PC-9 (cell line): ENCODE results near the gene HOXA5. TPM values are rescaled to one million over a fixed set of nuclear protein-coding genes. Genes with fewer than 3 reads are reported as not detected.
A peak's percentile ranks its signal among the peaks of the same experiment; 100 is the strongest.

Experiments
- BruUV-seq: library from RNA; stranded (reverse); fragments of 400-500 nt; replicated peaks from 2 replicates; lab custom pipeline; 2021; lab: Mats Ljungman, UMichigan
- CTCF ChIA-PET: fragments of 300-600 bp; sonication (Branson Sonifier 250); formaldehyde crosslinking; loops from one replicate; lab custom pipeline; 2022; ENCODE audit warnings: antibody characterized with exemption; lab: Charles Lee
- POLR2A ChIA-PET: fragments of 300-600 bp; sonication (Branson Sonifier 250); formaldehyde crosslinking; loops from one replicate; lab custom pipeline; 2022; ENCODE audit warnings: antibody characterized with exemption; ENCODE audit not compliant: unreplicated experiment; lab: Charles Lee
- DNase-seq, 2 experiments: peaks; one replicate each; pipeline versions ENCODE4 v3.0.0 to v3.0.0-alpha.2; 2015 to 2022; ENCODE audit warnings: mixed read lengths in 1 of 2
- H2AFZ ChIP-seq: fragments of 200-600 bp; sonication (generic); 2 replicates; pipeline ENCODE4 v1.8.1; 2017; ENCODE audit warnings: antibody characterized with exemption
- H3F3A ChIP-seq: fragments of 200-600 bp; sonication (generic); 2 replicates; pipeline ENCODE4 v1.8.1; 2017; ENCODE audit warnings: antibody characterized with exemption, mild to moderate bottlenecking, low read depth; ENCODE audit not compliant: insufficient read depth
- H3K27ac ChIP-seq: fragments of 200-600 bp; sonication (generic); 2 replicates; pipeline ENCODE4 v1.6.1; 2016; ENCODE audit warnings: mixed run types
- H3K27me3 ChIP-seq: fragments of 200-600 bp; sonication (generic); 2 replicates; pipeline ENCODE4 v1.6.1; 2016; ENCODE audit warnings: low read depth, mixed run types; ENCODE audit not compliant: insufficient read depth
- H3K36me3 ChIP-seq: fragments of 200-600 bp; sonication (generic); 2 replicates; pipeline ENCODE4 v1.6.1; 2016; ENCODE audit warnings: low read depth, mixed run types
- H3K4me1 ChIP-seq: fragments of 200-600 bp; sonication (generic); replicated peaks from 2 replicates; pipeline ENCODE4 v1.6.1; 2016; ENCODE audit warnings: mixed run types; ENCODE audit not compliant: insufficient read depth
- H3K4me2 ChIP-seq: fragments of 200-600 bp; sonication (generic); 2 replicates; pipeline ENCODE4 v1.6.1; 2017; ENCODE audit warnings: mixed run types
- H3K4me3 ChIP-seq: fragments of 200-600 bp; sonication (generic); 2 replicates; pipeline ENCODE4 v1.6.1; 2016; ENCODE audit warnings: mixed run types
- H3K79me2 ChIP-seq: fragments of 200-600 bp; sonication (generic); 2 replicates; pipeline ENCODE4 v1.6.1; 2017; ENCODE audit warnings: low read depth, mixed run types
- H3K9me2 ChIP-seq: fragments of 200-600 bp; sonication (generic); 2 replicates; pipeline ENCODE4 v1.8.1; 2017; ENCODE audit warnings: mild to moderate bottlenecking; ENCODE audit not compliant: insufficient read depth
- H3K9me3 ChIP-seq: fragments of 200-600 bp; sonication (generic); 2 replicates; pipeline ENCODE4 v1.8.1; 2016; ENCODE audit warnings: low read depth; ENCODE audit not compliant: insufficient read depth
- H4K20me1 ChIP-seq: fragments of 200-600 bp; sonication (generic); 2 replicates; pipeline ENCODE4 v1.8.1; 2017; ENCODE audit not compliant: insufficient read depth
- EZH2 ChIP-seq: fragments of 200-600 bp; sonication (generic); IDR thresholded peaks from 2 replicates; pipeline ENCODE4 v1.8.0; 2017; ENCODE audit warnings: antibody characterized with exemption, low read depth
- intact Hi-C: fragments of 100-400 bp; cut with micrococcal nuclease; formaldehyde crosslinking; loops from one replicate; pipeline ENCODE4 v1.10.0; 2022; ENCODE audit not compliant: unreplicated experiment
- total RNA-seq: library from RNA; stranded (reverse); gene quantifications from 2 replicates; pipeline ENCODE4 v1.2.3, GENCODE V29; 2021
- TF ChIP-seq, protein P1 (sequence below): fragments of 200-600 bp; sonication (generic); conservative IDR thresholded peaks from 2 replicates; pipeline ENCODE4 v1.6.1; 2017; ENCODE audit warnings: mixed run types, antibody characterized with exemption, mild to moderate bottlenecking, moderate library complexity

Gene HOXA5
- total RNA-seq, 1 experiment from 2014 or later = 1.0 TPM

- Histone ChIP-seq H3K79me2 (no peaks in the 10 kb centered on the region), H3K4me2 (peak overlapping the region; percentile 100; the same call in 1 of the 2 replicates), H2AFZ (no peak overlapping the region), H3K36me3 (no peaks in the 10 kb centered on the region), H3K9me3 (no peaks in the 10 kb centered on the region), H3K27me3 (no peaks in the 10 kb centered on the region), H3F3A (peaks cover 25% of the 10 kb centered on the region), H3K4me3 (no peak overlapping the region), H3K4me1 (peaks cover 20% of the 10 kb centered on the region), H3K27ac (no peak overlapping the region), H3K9me2 (no peaks in the 10 kb centered on the region), H4K20me1 (no peaks in the 10 kb centered on the region)
- BruUV-seq = TSS peak; percentile 39
- ChIA-PET POLR2A (no interaction called here), CTCF (no interaction called here)
- intact Hi-C loops = loop anchor here (10.0 kb wide), 1 partner anchor 927 kb away; no protein-coding TSS in a partner anchor
- no peak for DNase-seq
- TF ChIP-seq, protein P1, sequence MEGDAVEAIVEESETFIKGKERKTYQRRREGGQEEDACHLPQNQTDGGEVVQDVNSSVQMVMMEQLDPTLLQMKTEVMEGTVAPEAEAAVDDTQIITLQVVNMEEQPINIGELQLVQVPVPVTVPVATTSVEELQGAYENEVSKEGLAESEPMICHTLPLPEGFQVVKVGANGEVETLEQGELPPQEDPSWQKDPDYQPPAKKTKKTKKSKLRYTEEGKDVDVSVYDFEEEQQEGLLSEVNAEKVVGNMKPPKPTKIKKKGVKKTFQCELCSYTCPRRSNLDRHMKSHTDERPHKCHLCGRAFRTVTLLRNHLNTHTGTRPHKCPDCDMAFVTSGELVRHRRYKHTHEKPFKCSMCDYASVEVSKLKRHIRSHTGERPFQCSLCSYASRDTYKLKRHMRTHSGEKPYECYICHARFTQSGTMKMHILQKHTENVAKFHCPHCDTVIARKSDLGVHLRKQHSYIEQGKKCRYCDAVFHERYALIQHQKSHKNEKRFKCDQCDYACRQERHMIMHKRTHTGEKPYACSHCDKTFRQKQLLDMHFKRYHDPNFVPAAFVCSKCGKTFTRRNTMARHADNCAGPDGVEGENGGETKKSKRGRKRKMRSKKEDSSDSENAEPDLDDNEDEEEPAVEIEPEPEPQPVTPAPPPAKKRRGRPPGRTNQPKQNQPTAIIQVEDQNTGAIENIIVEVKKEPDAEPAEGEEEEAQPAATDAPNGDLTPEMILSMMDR = no peak
- TF ChIP-seq EZH2 = no peak
These were observed 24.4 kb upstream of the HOXA5 start for GRCh38 chr7:27167916-27168264.

GRCh38 chr7:27166531-27167505, 23.3 kb upstream of the HOXA5 start:
- H3F3A ChIP-seq = peaks cover 34% of the 10 kb centered on the region
- H4K20me1 ChIP-seq = no peaks in the 10 kb centered on the region
- H3K79me2 ChIP-seq = no peaks in the 10 kb centered on the region
- no peaks in the 10 kb centered on the region for H3K9me2 ChIP-seq
- BruUV-seq = no TSS peak
- no peaks in the 10 kb centered on the region for H3K9me3 ChIP-seq
- intact Hi-C loops = loop anchor here (10.0 kb wide), 1 partner anchor 928 kb away; no protein-coding TSS in a partner anchor
- no peaks in the 10 kb centered on the region for H3K36me3 ChIP-seq
- CTCF ChIA-PET = interaction anchor here (0.6 kb wide), 1 partner anchor 344 kb away, joined by 3 read pairs; no protein-coding TSS in a partner anchor
- no peak for DNase-seq
- no peak overlapping the region for H2AFZ ChIP-seq
- no peaks in the 10 kb centered on the region for H3K27me3 ChIP-seq
- peaks cover 20% of the 10 kb centered on the region for H3K4me1 ChIP-seq
- H3K4me2 ChIP-seq = no peak overlapping the region
- POLR2A ChIA-PET = no interaction called here
- H3K4me3 ChIP-seq = no peak overlapping the region
- TF ChIP-seq, protein P1 = no peak
- TF ChIP-seq EZH2 = no peak
- H3K27ac ChIP-seq = no peak overlapping the region

GRCh38 chr7:27165996-27166530, 22.6 kb upstream of the HOXA5 start:
- Histone ChIP-seq H3K4me3 (no peak overlapping the region), H3K27ac (no peak overlapping the region), H3F3A (peaks cover 34% of the 10 kb centered on the region), H2AFZ (no peak overlapping the region), H3K4me2 (no peak overlapping the region), H3K36me3 (no peaks in the 10 kb centered on the region), H3K9me3 (no peaks in the 10 kb centered on the region), H3K9me2 (no peaks in the 10 kb centered on the region), H3K27me3 (no peaks in the 10 kb centered on the region), H4K20me1 (no peaks in the 10 kb centered on the region), H3K4me1 (peaks cover 19% of the 10 kb centered on the region), H3K79me2 (no peaks in the 10 kb centered on the region)
- POLR2A ChIA-PET = interaction anchor here (0.5 kb wide), 1 partner anchor 333 kb away, joined by 7 read pairs; no protein-coding TSS in a partner anchor
- DNase-seq = no peak
- CTCF ChIA-PET = interaction anchor here (0.6 kb wide), 1 partner anchor 345 kb away, joined by 3 read pairs; no protein-coding TSS in a partner anchor
- intact Hi-C loops = loop anchor here (10.0 kb wide), 1 partner anchor 929 kb away; no protein-coding TSS in a partner anchor
- TF ChIP-seq EZH2 = no peak
- TF ChIP-seq, protein P1 = no peak
- no TSS peak for BruUV-seq
